ENCODE measurements around the gene TEDC2. TPM values are rescaled to one million over a fixed set of nuclear protein-coding genes. Genes with fewer than 3 reads are reported as not detected.

TEDC2 gene
- total and polyA plus RNA-seq, 2 of the 8 experiments (the other 6 are each of a cell fraction or from before 2014, with no cell fraction given) = 54.6 to 55.6 TPM

GRCh38 chr16:2498531-2499253 lies 38.8 kb downstream of the TEDC2 start (continued):
- TF ChIP-seq SIN3A (conservative IDR thresholded peaks at IDR 0.05 in 1 of 2, IDR thresholded peaks at IDR 0.05 in 1 of 2; ENCODE audit: low read depth in 1 of 2, low read length in 2 of 2) (no peak), EP300 (IDR thresholded peaks at IDR 0.05; ENCODE audit: borderline replicate concordance in 1 of 2, low read depth in 2 of 2, low read length in 2 of 2) (no peak), RNF2 (IDR thresholded peaks at IDR 0.05; ENCODE audit: borderline replicate concordance, low read depth, low read length, missing control alignments, poor library complexity, severe bottlenecking) (no peak), USF2 (IDR thresholded peaks at IDR 0.05; ENCODE audit: low read length) (no peak), KDM5A (IDR thresholded peaks at IDR 0.05; ENCODE audit: low read length) (no peak), PHF8 (conservative IDR thresholded peaks at IDR 0.05; ENCODE audit: low read depth, low read length) (no peak), BACH1 (IDR thresholded peaks at IDR 0.05; ENCODE audit: low read length) (no peak), TBP (IDR thresholded peaks at IDR 0.05; ENCODE audit: low read depth, low read length) (no peak), SP1 (IDR thresholded peaks at IDR 0.05; ENCODE audit: low read depth, low read length) (no peak)
